HG03575 (cell line): ENCODE measurements around the gene AQP12A.
"Not testable (repeated sequence)": the region's sequence is repeated elsewhere in the genome, so short reads cannot be mapped to it uniquely, and the experiment has no call there.

ENCODE experiments used
- ATAC-seq: cut with Tn5 transposase; IDR thresholded peaks from one replicate; pipeline ENCODE4 v1.9.1; 2021; ENCODE audit not compliant: unreplicated experiment, insufficient number of reproducible peaks, low FRiP score; ENCODE audit errors: extremely low read depth

AQP12A gene

GRCh38 chr2:240691631-240692420, at the start of gene AQP12A:
AQP12A (plus strand) TSS chr2:240691866; CDS start chr2:240691914, 48 bp downstream.
- not testable (repeated sequence) for ATAC-seq

DNA sequence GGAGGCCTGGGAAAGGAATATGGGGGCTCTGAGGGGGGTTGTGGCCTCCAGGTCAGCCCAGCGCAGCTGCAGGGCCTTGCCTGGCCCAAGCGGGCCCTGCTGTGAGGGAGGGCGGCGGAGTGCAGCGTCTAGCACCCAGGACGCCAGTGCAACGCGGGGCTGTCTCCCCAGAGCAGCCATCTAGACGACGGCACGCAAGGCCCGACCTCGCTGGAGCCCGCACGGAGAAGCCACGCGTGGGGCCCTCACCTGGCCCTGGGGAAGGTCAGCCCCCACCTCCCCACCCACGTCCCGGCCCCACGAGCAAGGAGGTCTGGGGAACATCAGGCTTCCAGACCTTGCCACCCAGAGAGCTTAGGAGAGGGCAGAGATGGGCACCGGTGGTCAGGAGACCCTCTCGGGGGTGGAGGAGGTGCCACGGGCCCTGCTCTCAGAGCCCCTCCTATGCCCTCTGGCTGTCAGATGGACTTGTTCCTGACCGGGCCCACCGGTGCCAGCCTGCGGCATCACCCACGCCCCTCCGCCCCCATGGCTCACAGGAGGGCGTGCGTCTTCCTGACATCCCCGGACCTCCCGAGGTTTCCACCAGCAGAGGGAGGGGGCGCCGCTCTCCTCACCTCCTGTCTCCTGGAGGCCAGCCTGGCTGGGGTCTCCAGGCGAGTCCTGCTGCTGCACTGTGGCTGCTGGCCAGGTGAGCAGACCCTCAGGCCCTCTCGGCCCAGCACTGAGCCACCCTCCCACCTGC, 49.4 kb upstream of the AQP12A start:
- no peak for ATAC-seq

- no peak for ATAC-seq
These were observed 48.9 kb upstream of the AQP12A start for GRCh38 chr2:240642806-240643092.

- ATAC-seq, result no peak
These were observed 48.4 kb upstream of the AQP12A start for GRCh38 chr2:240643093-240643810.

DNA sequence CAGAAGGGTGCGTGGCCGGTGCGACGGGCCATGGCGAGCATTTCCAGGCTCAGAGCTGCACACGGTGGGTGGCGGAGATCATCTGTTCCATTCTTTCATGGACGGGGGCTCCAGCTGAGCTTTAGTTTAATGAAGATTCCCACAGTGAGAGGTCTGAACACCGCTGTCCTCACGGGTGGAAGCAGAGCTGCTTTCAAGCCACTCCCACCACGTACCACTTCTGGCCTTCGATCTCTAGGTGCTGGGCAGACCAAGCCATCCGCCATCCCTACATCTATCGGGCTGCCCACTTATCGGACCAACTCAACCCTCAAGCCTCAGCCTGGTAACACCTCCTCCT, 47.9 kb upstream of the AQP12A start:
- no peak for ATAC-seq

DNA sequence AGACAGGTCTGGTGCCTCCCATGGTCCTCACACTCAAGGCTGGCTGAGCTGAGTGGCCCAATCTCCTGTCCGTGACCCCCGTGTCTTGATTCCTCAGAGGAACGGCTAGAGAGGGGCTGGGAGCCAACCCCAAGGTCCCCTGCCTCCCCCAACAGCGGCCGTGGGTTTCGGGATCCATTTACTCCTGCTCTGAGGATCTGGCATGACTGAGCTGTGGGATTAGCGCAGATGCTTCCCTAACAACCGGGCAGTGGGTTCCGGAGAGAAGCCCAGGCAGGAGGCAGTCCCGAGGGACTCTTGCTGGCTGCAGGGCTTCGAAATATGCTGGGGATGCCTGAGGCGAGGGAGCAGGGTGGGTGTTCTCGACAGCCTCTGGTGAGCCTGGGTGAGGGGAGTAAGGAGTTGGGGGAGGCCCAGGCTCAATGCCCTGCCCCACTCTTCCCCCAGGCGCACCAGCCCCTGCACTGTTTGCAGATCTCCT, 47.5 kb upstream of the AQP12A start:
- ATAC-seq, result no peak

GRCh38 chr2:240644859-240645301, 46.8 kb upstream of the AQP12A start:
- ATAC-seq, result no peak

DNA sequence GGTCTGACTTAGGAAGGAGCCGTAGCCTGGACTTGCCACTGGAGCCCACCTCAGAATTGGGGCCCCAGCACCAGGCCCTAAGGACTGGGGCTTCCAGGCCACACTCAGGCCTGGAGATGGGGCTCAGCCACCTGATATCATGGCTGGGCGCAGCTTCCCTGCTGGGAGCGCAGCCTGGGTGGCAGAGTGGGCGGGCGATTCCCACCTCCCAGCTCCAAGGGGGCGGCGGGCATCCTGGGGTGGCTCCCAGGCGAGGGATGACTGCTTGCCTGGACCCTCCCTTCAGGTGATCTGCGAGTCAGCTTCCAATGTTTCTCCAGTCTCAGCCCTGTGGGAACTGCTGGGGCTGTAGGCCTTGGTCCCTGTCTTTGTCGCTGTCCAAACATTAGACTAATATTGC, 46.3 kb upstream of the AQP12A start:
- ATAC-seq, result no peak

DNA sequence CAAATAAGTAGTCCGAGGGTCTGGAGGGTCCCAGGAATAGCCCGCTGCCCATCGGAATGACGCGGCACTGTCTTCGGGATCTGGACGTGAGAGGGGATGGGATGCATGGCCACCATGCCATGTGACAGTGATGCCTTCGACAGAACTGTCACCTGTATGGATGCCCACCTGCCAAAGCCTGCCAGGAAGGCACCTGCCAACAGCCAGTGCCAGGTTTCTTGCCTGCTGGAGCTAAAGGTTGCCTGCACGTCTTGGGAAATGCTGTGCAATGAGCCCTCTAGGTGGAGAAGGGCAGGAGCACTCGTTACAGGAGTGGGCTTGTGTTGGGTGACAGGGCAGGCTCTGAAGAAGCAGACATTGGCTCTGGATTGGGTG, 45.9 kb upstream of the AQP12A start:
- no peak for ATAC-seq

DNA sequence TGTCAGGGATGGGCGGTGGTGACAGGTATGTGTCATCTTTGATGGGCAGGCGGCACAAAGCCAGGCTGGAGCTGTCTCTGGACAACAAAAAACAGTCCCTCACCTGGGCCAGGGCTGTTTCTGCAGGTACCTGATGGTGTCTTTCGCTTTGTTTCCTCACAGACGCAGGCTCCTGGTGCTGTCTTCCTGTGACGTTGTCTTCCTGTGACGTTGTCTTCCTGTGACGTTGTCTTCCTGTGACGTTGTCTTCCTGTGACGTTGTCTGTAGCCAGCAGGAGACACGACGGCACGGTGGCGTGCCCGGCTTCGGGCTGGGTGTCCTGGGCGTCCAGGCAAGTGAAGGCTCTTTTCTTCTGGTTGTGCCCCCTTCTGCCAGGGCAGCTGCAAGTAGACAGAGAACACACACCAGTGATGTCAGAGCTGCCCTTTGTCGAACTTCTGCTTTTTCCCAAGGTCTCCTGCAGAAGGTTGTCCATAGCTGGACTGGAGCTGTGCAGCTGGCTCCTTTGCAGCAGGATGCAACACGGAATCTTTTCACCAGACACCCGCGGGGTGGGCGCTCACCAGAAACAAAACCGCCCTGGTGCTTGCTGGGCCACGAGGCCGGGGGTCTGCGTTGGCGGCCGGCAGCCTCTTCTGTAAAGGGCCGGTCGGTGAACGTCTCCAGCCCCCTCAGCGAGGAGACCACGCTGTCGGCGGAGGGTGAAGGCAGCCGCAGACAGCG, 45.3 kb upstream of the AQP12A start:
- ATAC-seq, result no peak

DNA sequence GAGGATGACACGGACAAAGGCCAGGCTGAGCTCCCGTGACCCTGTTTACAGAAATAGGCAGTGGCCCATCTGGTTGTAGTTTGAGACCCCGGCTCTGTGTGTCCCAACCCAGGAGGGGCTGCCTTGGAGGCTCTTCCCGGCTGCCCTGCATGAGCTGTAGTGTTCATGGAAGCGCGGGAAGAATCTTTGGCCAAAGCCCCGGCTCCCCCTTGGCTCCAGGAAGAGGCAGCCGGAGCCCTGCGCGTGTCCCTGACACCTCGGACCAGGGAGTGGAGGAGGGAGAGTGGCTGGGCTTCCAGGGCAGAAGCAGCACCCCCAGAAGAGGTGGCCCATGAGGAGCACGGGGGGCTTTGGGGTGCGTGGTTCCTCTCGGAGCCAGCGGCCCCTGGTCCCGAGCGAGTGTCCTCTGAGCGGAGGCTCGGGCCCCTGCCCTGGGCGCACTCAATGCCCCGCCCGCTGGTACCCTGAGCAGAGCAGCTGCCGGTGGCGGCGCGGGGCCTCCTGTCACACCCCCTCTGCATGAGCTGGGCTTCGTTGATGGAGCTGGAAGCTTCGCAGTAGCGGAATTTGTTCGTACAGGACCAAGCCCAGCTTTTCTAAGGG, 44.7 kb upstream of the AQP12A start:
- no peak for ATAC-seq

- ATAC-seq, result no peak
These were observed 44.0 kb upstream of the AQP12A start for GRCh38 chr2:240647503-240648154.

GRCh38 chr2:240648155-240648649, 43.5 kb upstream of the AQP12A start:
- ATAC-seq, result no peak

- no peak for ATAC-seq
These were observed 42.9 kb upstream of the AQP12A start for GRCh38 chr2:240648650-240649275.

GRCh38 chr2:240649331-240649730, 42.3 kb upstream of the AQP12A start:
- ATAC-seq, result no peak

DNA sequence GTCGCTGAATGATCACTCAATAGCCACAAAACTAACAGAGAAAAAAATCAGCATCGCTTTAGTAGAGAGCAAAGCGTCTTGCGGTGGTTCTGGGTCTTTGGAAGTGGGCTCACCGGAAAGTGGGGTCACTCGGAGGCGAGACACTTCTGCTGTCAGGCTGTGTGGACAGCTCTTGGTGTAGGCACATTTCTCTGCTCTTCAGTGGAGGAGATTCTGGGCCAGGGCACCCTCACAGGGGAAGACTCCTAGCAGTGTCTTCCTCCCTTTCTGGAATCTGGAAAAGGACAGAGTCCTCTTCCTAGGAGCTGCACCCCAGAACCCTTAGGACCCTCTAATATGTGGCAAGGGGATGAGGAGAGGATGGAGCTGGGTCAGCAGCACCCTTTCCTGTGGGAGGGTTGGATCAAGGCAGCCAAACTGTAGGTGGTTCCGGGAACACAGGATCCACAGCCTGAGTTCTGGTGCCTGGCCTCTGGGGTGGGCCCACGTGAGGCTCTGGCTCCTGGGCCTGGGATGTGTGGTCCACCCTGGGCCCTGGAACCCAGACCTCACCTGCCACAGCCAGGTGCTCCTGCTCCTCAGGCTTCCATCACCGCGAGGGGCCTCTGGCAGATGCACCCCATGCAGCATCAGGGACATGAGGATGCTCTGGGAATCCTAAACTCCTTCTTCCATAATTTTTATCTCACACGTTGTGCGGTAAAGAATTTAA, 41.3 kb upstream of the AQP12A start:
- ATAC-seq, result no peak

GRCh38 chr2:240651185-240651584, 40.5 kb upstream of the AQP12A start:
- no peak for ATAC-seq
